AG04449 (cell line): ENCODE data around the gene TANC1.

Experiments
- CTCF ChIA-PET: fragments of 350-600 bp; formaldehyde crosslinking; extraction: SDS; loops from one replicate; lab custom pipeline; 2021; ENCODE audit warnings: antibody characterized with exemption; lab: Yijun Ruan, JAX
- POLR2A ChIA-PET: fragments of 400-600, 350-600 bp; formaldehyde crosslinking; extraction: SDS; loops from one replicate; lab custom pipeline; 2020; ENCODE audit warnings: antibody characterized with exemption, inconsistent platforms; lab: Yijun Ruan, JAX
- DNase-seq: peaks from one replicate; pipeline ENCODE4 v3.0.0-alpha.2; 2010; ENCODE audit warnings: low read depth, low spot score
- H3K4me3 ChIP-seq: 2 replicates; pipeline ENCODE4 v1.5.1; 2011; ENCODE audit warnings: low read depth, mild to moderate bottlenecking, control low read depth, low read length
- CTCF ChIP-seq: IDR thresholded peaks from one replicate; pipeline ENCODE4 v1.5.1; 2011; ENCODE audit warnings: mild to moderate bottlenecking, moderate library complexity, low read length, control low read depth, inconsistent platforms; ENCODE audit not compliant: insufficient read depth; ENCODE audit errors: missing control alignments

TANC1 gene

GRCh38 chr2:158969162-158969714 is 798 bp downstream of the TANC1 start:
- CTCF ChIA-PET, result interaction anchor here (0.7 to 6.0 kb wide), 7 partner anchors 9 to 149 kb away, joined by 3 to 35 read pairs (median 4); no protein-coding TSS in a partner anchor
- no peak for TF ChIP-seq CTCF
- no peak for DNase-seq
- peak overlapping the region; percentile 80 for H3K4me3 ChIP-seq
- POLR2A ChIA-PET, result interaction anchor here (0.9 to 1.3 kb wide), 4 partner anchors 9 to 233 kb away, joined by 3 read pairs; no protein-coding TSS in a partner anchor

- DNase-seq, result no peak
- ChIA-PET CTCF (interaction anchor here (0.7 to 6.0 kb wide), 6 partner anchors 9 to 148 kb away, joined by 3 to 35 read pairs (median 3); no protein-coding TSS in a partner anchor), POLR2A (interaction anchor here (0.6 to 1.3 kb wide), 2 partner anchors 9 to 15 kb away, joined by 3 read pairs; no protein-coding TSS in a partner anchor)
- TF ChIP-seq CTCF, result no peak
- peak overlapping the region; percentile 80 for H3K4me3 ChIP-seq
Observed at GRCh38 chr2:158969715-158970240, 1.3 kb downstream of the TANC1 start.

GRCh38 chr2:158970241-158970751 is 1.9 kb downstream of the TANC1 start:
- TF ChIP-seq CTCF, result no peak
- peak overlapping the region; percentile 80 for H3K4me3 ChIP-seq
- POLR2A ChIA-PET, result interaction anchor here (0.6 to 1.3 kb wide), 2 partner anchors 8 to 16 kb away, joined by 3 read pairs; no protein-coding TSS in a partner anchor
- no peak for DNase-seq
- CTCF ChIA-PET, result interaction anchor here (1.0 to 6.0 kb wide), 4 partner anchors 8 to 148 kb away, joined by 3 to 35 read pairs (median 4); no protein-coding TSS in a partner anchor

- DNase-seq, result no peak
- TF ChIP-seq CTCF, result no peak
- no peak overlapping the region for H3K4me3 ChIP-seq
- POLR2A ChIA-PET, result no interaction called here
- CTCF ChIA-PET, result no interaction called here
Observed at GRCh38 chr2:158973116-158973956, 4.9 kb downstream of the TANC1 start.

GRCh38 chr2:158975271-158975921 is 7.0 kb downstream of the TANC1 start:
- ChIA-PET POLR2A (no interaction called here), CTCF (no interaction called here)
- no peak for DNase-seq
- TF ChIP-seq CTCF, result no peak
- no peak overlapping the region for H3K4me3 ChIP-seq
